CD4-positive, alpha-beta T cell (primary cell): ENCODE results near the gene KRT75. TPM values are rescaled to one million over a fixed set of nuclear protein-coding genes. Genes with fewer than 3 reads are reported as not detected.

Source experiments
- ATAC-seq: fragments of 200-7000 bp; cut with Tn5 transposase; one replicate; pipeline ENCODE4 v1.10.0; 2022; ENCODE audit warnings: mild to moderate bottlenecking; ENCODE audit not compliant: poor library complexity
- CTCF ChIA-PET: fragments of 350-600 bp; sonication (Branson Sonifier 250); formaldehyde crosslinking; loops from one replicate; lab custom pipeline; 2021; ENCODE audit warnings: antibody characterized with exemption, inconsistent platforms; lab: Charles Lee
- POLR2A ChIA-PET: fragments of 350-600 bp; sonication (Branson Sonifier 250); formaldehyde crosslinking; loops from one replicate; lab custom pipeline; 2021; ENCODE audit warnings: antibody characterized with exemption, inconsistent platforms; lab: Charles Lee
- DNase-seq, 14 experiments: peaks; one replicate each; pipeline ENCODE4 v3.0.0-alpha.2; 2013 to 2020; ENCODE audit warnings: mixed read lengths in 2 of 14
- H3K27ac ChIP-seq, 2 donors: one replicate each; pipeline versions ENCODE4 v1.5.1 to v1.7.0; 2013; ENCODE audit warnings: low read length in 2 of 2, low read depth in 1 of 2, mild to moderate bottlenecking in 1 of 2
- H3K27me3 ChIP-seq, 2 experiments: 1 replicate in 1 of 2; 2 replicates in 1 of 2; pipeline versions ENCODE4 v1.6.1 to v1.7.0; 2013; ENCODE audit warnings: low read length in 2 of 2, control low read depth in 1 of 2, mild to moderate bottlenecking in 1 of 2, moderate library complexity in 1 of 2; ENCODE audit not compliant: insufficient read depth in 2 of 2, control insufficient read depth in 1 of 2
- H3K36me3 ChIP-seq: one replicate; pipeline ENCODE4 v1.6.1; 2013; ENCODE audit warnings: low read length, control low read depth; ENCODE audit not compliant: insufficient read depth
- H3K4me1 ChIP-seq: one replicate; pipeline ENCODE4 v1.6.1; 2013; ENCODE audit warnings: low read length, control low read depth; ENCODE audit not compliant: insufficient read depth
- H3K4me3 ChIP-seq: one replicate; pipeline ENCODE4 v1.5.1; 2013; ENCODE audit warnings: mild to moderate bottlenecking, low read length, moderate library complexity
- H3K9me3 ChIP-seq, 2 experiments: 1 replicate in 1 of 2; 2 replicates in 1 of 2; pipeline versions ENCODE4 v1.6.1 to v1.7.0; 2013; ENCODE audit warnings: low read length in 2 of 2, mild to moderate bottlenecking in 2 of 2, control low read depth in 1 of 2, moderate library complexity in 1 of 2; ENCODE audit not compliant: control insufficient read depth in 1 of 2, insufficient read depth in 1 of 2
- H3K27ac Mint-ChIP-seq: one replicate; pipeline ENCODE4 v1.8.0; 2020; ENCODE audit warnings: mixed read lengths
- H3K27me3 Mint-ChIP-seq: one replicate; pipeline ENCODE4 v1.8.0; 2021; ENCODE audit warnings: mixed read lengths
- H3K36me3 Mint-ChIP-seq: one replicate; pipeline ENCODE4 v1.8.0; 2021; ENCODE audit warnings: low read depth, mixed read lengths
- H3K4me1 Mint-ChIP-seq: one replicate; pipeline ENCODE4 v1.8.0; 2021; ENCODE audit warnings: low read depth, mixed read lengths
- H3K4me3 Mint-ChIP-seq: one replicate; pipeline ENCODE4 v1.8.0; 2020; ENCODE audit warnings: mild to moderate bottlenecking, mixed read lengths
- H3K9me3 Mint-ChIP-seq: one replicate; pipeline ENCODE4 v1.8.0; 2020; ENCODE audit warnings: mixed read lengths
- CTCF ChIP-seq: fragments of 200-600 bp; IDR thresholded peaks from one replicate; pipeline ENCODE4 v1.8.0; 2022; ENCODE audit warnings: antibody characterized with exemption, mild to moderate bottlenecking
- intact Hi-C, 2 experiments: fragments of 100-400 bp; cut with DNase I in 1 of 2; cut with micrococcal nuclease in 1 of 2; formaldehyde crosslinking; loops; one replicate each; pipeline versions ENCODE4 v1.15.1 to v1.9.0; 2023 to 2025; cut with DNase I, micrococcal nuclease
- total RNA-seq, 174 experiments: library from RNA in 2 of 174; stranded (reverse) in 2 of 174; gene quantifications; one replicate each; pipeline ENCODE4 v1.2.3 and lab custom pipeline; 2021 to 2026

The KRT75 gene
- total RNA-seq, 2 experiments from 2014 or later: not detected

GRCh38 chr12:52436828-52437474 is 2.8 kb upstream of the KRT75 start:
- no peaks in the 10 kb centered on the region for H3K4me1 Mint-ChIP-seq
- H3K27me3 Mint-ChIP-seq: peaks cover 47% of the 10 kb centered on the region
- ChIA-PET CTCF (no interaction called here), POLR2A (no interaction called here)
- H3K36me3 Mint-ChIP-seq: no peaks in the 10 kb centered on the region
- Histone ChIP-seq H3K27ac (no peak overlapping the region), H3K4me3 (no peak overlapping the region), H3K9me3 (no peaks in the 10 kb centered on the region), H3K36me3 (no peaks in the 10 kb centered on the region), H3K4me1 (no peaks in the 10 kb centered on the region), H3K27me3 (peaks cover 2 to 6% of the 10 kb centered on the region in 2 experiments)
- DNase-seq (no peak), ATAC-seq (no peak)
- H3K9me3 Mint-ChIP-seq: no peaks in the 10 kb centered on the region
- TF ChIP-seq CTCF: no peak
- H3K4me3 Mint-ChIP-seq: no peak overlapping the region
- H3K27ac Mint-ChIP-seq: no peak overlapping the region
- intact Hi-C loops: no loop called here

- no peak overlapping the region for H3K4me3 ChIP-seq
- ChIA-PET POLR2A (no interaction called here), CTCF (no interaction called here)
- no peaks in the 10 kb centered on the region for H3K9me3 ChIP-seq
- no peak for DNase-seq
- no peak for TF ChIP-seq CTCF
- peaks cover 9 to 10% of the 10 kb centered on the region in 2 experiments for H3K27me3 ChIP-seq
- Mint-ChIP-seq H3K36me3 (no peaks in the 10 kb centered on the region), H3K9me3 (no peaks in the 10 kb centered on the region), H3K27me3 (peaks cover 39% of the 10 kb centered on the region), H3K4me3 (no peak overlapping the region), H3K4me1 (no peaks in the 10 kb centered on the region), H3K27ac (no peak overlapping the region)
- H3K4me1 ChIP-seq: no peaks in the 10 kb centered on the region
- no peaks in the 10 kb centered on the region for H3K36me3 ChIP-seq
- no peak overlapping the region for H3K27ac ChIP-seq
- intact Hi-C loops: no loop called here
- ATAC-seq: no peak
These were observed 2.0 kb upstream of the KRT75 start for GRCh38 chr12:52436000-52436827.

- ChIA-PET CTCF (no interaction called here), POLR2A (no interaction called here)
These were observed 1.5 kb upstream of the KRT75 start for GRCh38 chr12:52435659-52435999.

More at GRCh38 chr12:52435659-52435999, 1.5 kb upstream of the KRT75 start:
- DNase-seq (no peak), ATAC-seq (no peak)
- Mint-ChIP-seq H3K36me3 (no peaks in the 10 kb centered on the region), H3K27ac (no peak overlapping the region), H3K4me1 (no peaks in the 10 kb centered on the region), H3K4me3 (no peak overlapping the region), H3K27me3 (peaks cover 35% of the 10 kb centered on the region), H3K9me3 (no peaks in the 10 kb centered on the region)
- Histone ChIP-seq H3K27ac (no peak overlapping the region), H3K27me3 (peaks cover 7 to 10% of the 10 kb centered on the region in 2 experiments), H3K36me3 (no peaks in the 10 kb centered on the region), H3K9me3 (no peaks in the 10 kb centered on the region), H3K4me1 (no peaks in the 10 kb centered on the region), H3K4me3 (no peak overlapping the region)
- no peak for TF ChIP-seq CTCF
- intact Hi-C loops: no loop called here
